H1 (cell line): ENCODE results near the gene SCRN1. TPM values are rescaled to one million over a fixed set of nuclear protein-coding genes. Genes with fewer than 3 reads are reported as not detected.

ENCODE experiments used
- KDM4A ChIP-seq: IDR thresholded peaks from one replicate; pipeline ENCODE4 v1.7.1; 2012; ENCODE audit warnings: low read depth, mild to moderate bottlenecking, moderate library complexity, low read length, inconsistent platforms; ENCODE audit not compliant: severe bottlenecking
- polyA plus RNA-seq, 7 experiments: library from polyadenylated mRNA; depleted of rRNA in 3 of 7; stranded (reverse) in 5 of 7; unstranded in 2 of 7; fragments of >200 nt in 5 of 7; fragments of 200-250 nt in 2 of 7; gene quantifications; 1 replicate in 5 of 7; 2 replicates in 1 of 7; 4 replicates in 1 of 7; pipeline versions ENCODE4 v1.2.1 to v1.2.3, GENCODE V29; 2011 to 2013; ENCODE audit warnings: missing spikeins in 2 of 7, mixed read lengths in 2 of 7
- total RNA-seq: library from RNA; stranded (reverse); fragmentation: NEBNext Ultra II Directional; extraction: Animal tissue kit (Norgen Biotek cat#: 25700); gene quantifications from 2 replicates; pipeline ENCODE4 v1.2.1, GENCODE V29; 2021

The SCRN1 gene
- total and polyA plus RNA-seq, 2 of the 8 experiments (the other 6 are each of a cell fraction or from before 2014, with no cell fraction given), result 36.0 to 75.8 TPM

GRCh38 chr7:29881724-29882123, 107.9 kb downstream of the SCRN1 start (continued):
- no peak for TF ChIP-seq KDM4A
